LNCAP (cell line): Measurements from ENCODE around the gene ANO10.

Experiments
- CTCF ChIP-seq: fragments of 450-650 bp; IDR thresholded peaks from 2 replicates; pipeline ENCODE4 v1.5.1; 2017; ENCODE audit warnings: mild to moderate bottlenecking

The ANO10 gene

GRCh38 chr3:43559961-43560360 is 61.9 kb downstream of the ANO10 start:
- TF ChIP-seq CTCF, result no peak; the same call in 1 of the 2 replicates

- TF ChIP-seq CTCF, result no peak
Observed at GRCh38 chr3:43558171-43558570, 63.6 kb downstream of the ANO10 start.

GRCh38 chr3:43549626-43550290 is 72.1 kb downstream of the ANO10 start:
- TF ChIP-seq CTCF, result no peak

GRCh38 chr3:43544277-43544676 is 77.5 kb downstream of the ANO10 start:
- peak; percentile 62 for TF ChIP-seq CTCF

GRCh38 chr3:43542328-43543043 is 79.3 kb downstream of the ANO10 start:
- TF ChIP-seq CTCF, result no peak

- no peak for TF ChIP-seq CTCF
Observed at GRCh38 chr3:43540624-43541023, 81.2 kb downstream of the ANO10 start.

- TF ChIP-seq CTCF, result no peak
Observed at GRCh38 chr3:43539321-43539720, 82.5 kb downstream of the ANO10 start.
